Ectodermal cell (in vitro differentiated cells): ENCODE measurements around the gene GPR108.

Experiments
- H3K27ac ChIP-seq: 2 replicates; pipeline ENCODE4 v1.7.0; 2013; ENCODE audit warnings: mild to moderate bottlenecking, low read depth, low read length; ENCODE audit not compliant: insufficient read depth, poor library complexity, severe bottlenecking
- H3K27me3 ChIP-seq: 2 replicates; pipeline ENCODE4 v1.7.0; 2013; ENCODE audit warnings: mild to moderate bottlenecking, low read length; ENCODE audit not compliant: insufficient read depth, control insufficient read depth, poor library complexity, severe bottlenecking
- H3K36me3 ChIP-seq: one replicate; pipeline ENCODE4 v1.7.0; 2013; ENCODE audit warnings: low read length; ENCODE audit not compliant: control insufficient read depth, insufficient read depth
- H3K4me1 ChIP-seq: one replicate; pipeline ENCODE4 v1.7.0; 2013; ENCODE audit warnings: low read length; ENCODE audit not compliant: control insufficient read depth, insufficient read depth
- H3K4me3 ChIP-seq: 2 replicates; pipeline ENCODE4 v1.7.0; 2013; ENCODE audit warnings: low read depth, low read length, control low read depth; ENCODE audit not compliant: insufficient read depth
- H3K9me3 ChIP-seq: 2 replicates; pipeline ENCODE4 v1.7.0; 2013; ENCODE audit warnings: mild to moderate bottlenecking, low read length, moderate library complexity; ENCODE audit not compliant: control insufficient read depth
- WGBS, 2 experiments: methylation state at CpG; one replicate each; pipeline ENCODE4 v1.1.7; 2013; ENCODE audit warnings: missing lambda C conversion rate in 2 of 2; 5-methylcytosine and 5-hydroxymethylcytosine counted together

GPR108 gene

GRCh38 chr19:6721138-6721474 lies 16.3 kb downstream of the GPR108 start:
- Histone ChIP-seq H3K27me3 (no peaks in the 10 kb centered on the region), H3K4me3 (no peak overlapping the region), H3K9me3 (no peaks in the 10 kb centered on the region), H3K27ac (no peak overlapping the region), H3K36me3 (no peaks in the 10 kb centered on the region), H3K4me1 (no peaks in the 10 kb centered on the region)

GRCh38 chr19:6720369-6721137 lies 16.8 kb downstream of the GPR108 start, which contains the start of gene C3:
TSS of gene C3 (minus strand) at chr19:6720650. CDS start at chr19:6720589, 61 bp downstream.
- Histone ChIP-seq H3K36me3 (no peaks in the 10 kb centered on the region), H3K27ac (no peak within 1 kb of the TSS), H3K4me3 (no peak within 1 kb of the TSS), H3K4me1 (no peaks in the 10 kb centered on the region), H3K27me3 (no peaks in the 10 kb centered on the region), H3K9me3 (no peaks in the 10 kb centered on the region)
- WGBS, 2 experiments, result 84 to 88% methylated on average over 4 of the region's 4 CpGs

DNA sequence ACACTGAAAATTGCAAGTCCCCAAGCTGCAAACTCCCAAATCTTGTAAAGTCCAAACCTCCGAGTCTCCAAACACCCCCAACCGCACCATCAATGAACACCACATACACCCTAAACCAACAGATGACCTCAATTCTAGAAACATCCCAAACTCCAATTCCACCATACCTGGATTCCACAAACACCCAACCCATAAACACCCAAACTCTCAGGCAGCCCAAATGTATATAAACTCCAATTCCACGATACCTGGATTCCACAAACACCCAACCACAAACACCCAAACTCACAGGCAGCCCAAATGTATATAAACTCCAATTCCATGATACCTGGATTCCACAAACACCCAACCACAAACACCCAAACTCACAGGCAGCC lies 17.4 kb downstream of the GPR108 start:
- H3K27me3 ChIP-seq, result no peaks in the 10 kb centered on the region
- no peaks in the 10 kb centered on the region for H3K4me1 ChIP-seq
- no peak overlapping the region for H3K4me3 ChIP-seq
- no peaks in the 10 kb centered on the region for H3K9me3 ChIP-seq
- H3K36me3 ChIP-seq, result no peaks in the 10 kb centered on the region
- no peak overlapping the region for H3K27ac ChIP-seq
- 90 to 96% methylated on average over 3 of the region's 3 CpGs for WGBS, 2 experiments

- no peaks in the 10 kb centered on the region for H3K9me3 ChIP-seq
- 92% methylated on average over 6 of the region's 6 CpGs for WGBS, 2 experiments
Observed at GRCh38 chr19:6719540-6719861, 17.9 kb downstream of the GPR108 start.

GRCh38 chr19:6718741-6719539 lies 18.4 kb downstream of the GPR108 start:
- no peak overlapping the region for H3K27ac ChIP-seq
- H3K4me3 ChIP-seq, result no peak overlapping the region
- no peaks in the 10 kb centered on the region for H3K36me3 ChIP-seq
- no peaks in the 10 kb centered on the region for H3K9me3 ChIP-seq
- no peaks in the 10 kb centered on the region for H3K4me1 ChIP-seq
- WGBS, 2 experiments, result 91% methylated on average over 21 of the region's 21 CpGs
- H3K27me3 ChIP-seq, result no peaks in the 10 kb centered on the region

More at GRCh38 chr19:6719540-6719861, 17.9 kb downstream of the GPR108 start:
- Histone ChIP-seq H3K36me3 (no peaks in the 10 kb centered on the region), H3K4me1 (no peaks in the 10 kb centered on the region), H3K27me3 (no peaks in the 10 kb centered on the region), H3K27ac (no peak overlapping the region), H3K4me3 (no peak overlapping the region)

DNA sequence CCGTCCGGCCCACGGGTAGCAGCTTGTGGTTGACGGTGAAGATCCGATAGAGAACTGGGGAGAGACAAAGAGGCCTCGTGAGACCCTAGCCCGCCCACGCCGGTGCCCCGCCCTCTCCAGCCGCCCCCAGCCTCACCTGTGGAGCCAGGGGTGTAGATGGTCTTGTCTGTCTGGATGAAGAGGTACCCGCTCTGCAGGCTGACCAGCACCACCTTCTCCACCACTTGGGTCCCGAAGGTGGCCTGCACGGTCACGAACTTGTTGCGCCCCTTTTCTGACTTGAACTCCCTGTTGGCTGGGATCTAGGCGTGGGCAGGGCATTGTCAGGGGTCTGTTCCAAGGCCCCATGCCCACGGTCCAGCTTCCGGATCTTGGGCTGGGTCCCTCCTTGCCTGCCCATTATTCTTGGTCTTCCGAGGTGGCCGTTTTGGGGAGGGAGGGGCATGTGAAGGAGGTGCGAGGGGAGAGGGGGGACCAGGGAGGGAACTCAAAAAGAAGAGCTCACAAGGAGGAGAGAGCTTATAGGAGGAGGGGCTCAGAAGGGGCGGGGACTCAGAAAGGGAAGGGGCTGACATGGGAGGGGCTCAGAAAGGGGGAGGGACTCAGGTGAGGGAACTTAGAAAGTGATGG lies 19.2 kb downstream of the GPR108 start:
- Histone ChIP-seq H3K9me3 (no peaks in the 10 kb centered on the region), H3K27me3 (no peaks in the 10 kb centered on the region), H3K4me1 (no peaks in the 10 kb centered on the region), H3K27ac (no peak overlapping the region), H3K36me3 (no peaks in the 10 kb centered on the region), H3K4me3 (no peak overlapping the region)
- 85 to 86% methylated on average over 23 of the region's 23 CpGs for WGBS, 2 experiments

GRCh38 chr19:6717441-6717971 lies 19.9 kb downstream of the GPR108 start:
- Histone ChIP-seq H3K27me3 (no peaks in the 10 kb centered on the region), H3K36me3 (no peaks in the 10 kb centered on the region), H3K27ac (no peak overlapping the region), H3K4me3 (no peak overlapping the region), H3K9me3 (no peaks in the 10 kb centered on the region), H3K4me1 (no peaks in the 10 kb centered on the region)
- WGBS, 2 experiments, result 81 to 84% methylated on average over 4 of the region's 4 CpGs

DNA sequence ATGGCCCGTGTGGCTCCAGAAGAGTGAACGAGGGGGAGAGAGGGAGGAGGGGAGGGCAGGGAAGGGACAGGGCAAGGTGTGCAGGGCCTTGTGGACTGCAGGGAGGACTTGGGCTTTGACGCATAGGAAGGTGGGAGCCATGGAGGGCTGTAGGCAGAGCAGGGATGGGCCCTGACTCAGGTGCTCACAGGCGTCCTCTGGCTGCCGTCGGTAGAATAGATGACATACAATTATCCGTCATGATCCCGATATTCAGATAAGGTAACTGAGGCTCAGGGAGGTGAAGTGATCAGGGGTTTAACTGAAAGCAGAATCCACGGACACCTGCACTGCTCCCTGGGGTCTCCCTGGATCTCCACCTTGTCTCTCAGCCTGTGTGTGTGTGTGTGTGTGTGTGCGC lies 20.3 kb downstream of the GPR108 start:
- H3K4me1 ChIP-seq, result no peaks in the 10 kb centered on the region
- H3K27ac ChIP-seq, result no peak overlapping the region
- peaks cover 2% of the 10 kb centered on the region for H3K27me3 ChIP-seq
- WGBS, 2 experiments, result 78 to 80% methylated on average over 10 of the region's 10 CpGs
- H3K9me3 ChIP-seq, result no peaks in the 10 kb centered on the region
- no peaks in the 10 kb centered on the region for H3K36me3 ChIP-seq
- H3K4me3 ChIP-seq, result no peak overlapping the region

DNA sequence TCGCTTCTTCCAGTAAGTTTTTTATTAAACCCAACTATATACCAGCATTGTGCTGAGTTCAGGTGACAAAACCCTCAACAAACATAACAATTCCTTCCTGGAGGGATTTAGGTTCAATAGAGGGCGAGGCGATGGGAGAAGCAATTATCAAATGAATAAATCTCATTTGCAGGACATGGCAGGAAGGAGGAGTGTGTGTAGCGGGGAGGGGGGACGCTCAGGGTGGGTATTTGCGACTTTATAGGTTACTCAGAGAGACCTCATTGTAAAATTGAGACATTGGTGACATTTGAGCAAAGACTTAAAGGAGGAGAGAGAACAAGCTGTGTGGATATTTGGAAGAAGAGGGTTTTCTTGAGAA lies 20.8 kb downstream of the GPR108 start:
- Histone ChIP-seq H3K27ac (no peak overlapping the region), H3K4me1 (no peaks in the 10 kb centered on the region), H3K4me3 (no peak overlapping the region), H3K27me3 (peaks cover 6% of the 10 kb centered on the region), H3K9me3 (no peaks in the 10 kb centered on the region), H3K36me3 (no peaks in the 10 kb centered on the region)
- 55 to 56% methylated on average over 6 of the region's 6 CpGs for WGBS, 2 experiments
